ENCODE results near the gene ZNF827.

DNA sequence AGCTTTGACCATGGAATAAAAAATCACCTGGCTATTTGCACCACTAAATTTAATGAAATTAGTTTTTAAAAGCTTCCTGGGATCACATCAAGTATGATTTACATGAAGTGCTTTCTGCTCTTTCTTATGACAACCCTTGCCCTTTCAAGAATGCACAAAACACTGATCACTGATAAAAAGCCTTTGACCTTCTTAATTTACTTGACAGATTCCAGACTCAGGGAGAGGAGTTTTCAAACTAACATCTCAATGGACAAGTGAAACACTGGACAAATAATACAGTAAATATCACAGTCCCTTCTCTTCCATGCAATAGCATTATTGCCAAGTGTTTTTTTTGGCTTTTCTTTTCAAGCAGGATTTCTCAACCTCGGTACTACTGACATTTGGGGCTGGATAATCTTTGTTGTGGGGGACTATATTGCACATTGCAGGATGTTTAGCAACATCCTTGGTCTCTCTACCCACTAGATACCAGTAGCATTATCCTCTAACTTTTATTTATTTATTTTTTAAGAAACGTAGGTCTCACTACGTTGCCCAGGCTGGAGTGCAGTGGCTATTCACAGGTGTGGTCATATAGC is 86.3 kb downstream of the ZNF827 start:
- TF ChIP-seq, protein P1, sequence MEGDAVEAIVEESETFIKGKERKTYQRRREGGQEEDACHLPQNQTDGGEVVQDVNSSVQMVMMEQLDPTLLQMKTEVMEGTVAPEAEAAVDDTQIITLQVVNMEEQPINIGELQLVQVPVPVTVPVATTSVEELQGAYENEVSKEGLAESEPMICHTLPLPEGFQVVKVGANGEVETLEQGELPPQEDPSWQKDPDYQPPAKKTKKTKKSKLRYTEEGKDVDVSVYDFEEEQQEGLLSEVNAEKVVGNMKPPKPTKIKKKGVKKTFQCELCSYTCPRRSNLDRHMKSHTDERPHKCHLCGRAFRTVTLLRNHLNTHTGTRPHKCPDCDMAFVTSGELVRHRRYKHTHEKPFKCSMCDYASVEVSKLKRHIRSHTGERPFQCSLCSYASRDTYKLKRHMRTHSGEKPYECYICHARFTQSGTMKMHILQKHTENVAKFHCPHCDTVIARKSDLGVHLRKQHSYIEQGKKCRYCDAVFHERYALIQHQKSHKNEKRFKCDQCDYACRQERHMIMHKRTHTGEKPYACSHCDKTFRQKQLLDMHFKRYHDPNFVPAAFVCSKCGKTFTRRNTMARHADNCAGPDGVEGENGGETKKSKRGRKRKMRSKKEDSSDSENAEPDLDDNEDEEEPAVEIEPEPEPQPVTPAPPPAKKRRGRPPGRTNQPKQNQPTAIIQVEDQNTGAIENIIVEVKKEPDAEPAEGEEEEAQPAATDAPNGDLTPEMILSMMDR (IDR thresholded peaks at IDR 0.05), result no peak
- no peak for TF ChIP-seq SIN3A (IDR thresholded peaks at IDR 0.05; ENCODE audit: borderline replicate concordance, insufficient read depth, low read depth, low read length)
- no peak for TF ChIP-seq POLR2AphosphoS5 (IDR thresholded peaks at IDR 0.05; ENCODE audit: low read depth, low read length)
- TF ChIP-seq, protein P2, sequence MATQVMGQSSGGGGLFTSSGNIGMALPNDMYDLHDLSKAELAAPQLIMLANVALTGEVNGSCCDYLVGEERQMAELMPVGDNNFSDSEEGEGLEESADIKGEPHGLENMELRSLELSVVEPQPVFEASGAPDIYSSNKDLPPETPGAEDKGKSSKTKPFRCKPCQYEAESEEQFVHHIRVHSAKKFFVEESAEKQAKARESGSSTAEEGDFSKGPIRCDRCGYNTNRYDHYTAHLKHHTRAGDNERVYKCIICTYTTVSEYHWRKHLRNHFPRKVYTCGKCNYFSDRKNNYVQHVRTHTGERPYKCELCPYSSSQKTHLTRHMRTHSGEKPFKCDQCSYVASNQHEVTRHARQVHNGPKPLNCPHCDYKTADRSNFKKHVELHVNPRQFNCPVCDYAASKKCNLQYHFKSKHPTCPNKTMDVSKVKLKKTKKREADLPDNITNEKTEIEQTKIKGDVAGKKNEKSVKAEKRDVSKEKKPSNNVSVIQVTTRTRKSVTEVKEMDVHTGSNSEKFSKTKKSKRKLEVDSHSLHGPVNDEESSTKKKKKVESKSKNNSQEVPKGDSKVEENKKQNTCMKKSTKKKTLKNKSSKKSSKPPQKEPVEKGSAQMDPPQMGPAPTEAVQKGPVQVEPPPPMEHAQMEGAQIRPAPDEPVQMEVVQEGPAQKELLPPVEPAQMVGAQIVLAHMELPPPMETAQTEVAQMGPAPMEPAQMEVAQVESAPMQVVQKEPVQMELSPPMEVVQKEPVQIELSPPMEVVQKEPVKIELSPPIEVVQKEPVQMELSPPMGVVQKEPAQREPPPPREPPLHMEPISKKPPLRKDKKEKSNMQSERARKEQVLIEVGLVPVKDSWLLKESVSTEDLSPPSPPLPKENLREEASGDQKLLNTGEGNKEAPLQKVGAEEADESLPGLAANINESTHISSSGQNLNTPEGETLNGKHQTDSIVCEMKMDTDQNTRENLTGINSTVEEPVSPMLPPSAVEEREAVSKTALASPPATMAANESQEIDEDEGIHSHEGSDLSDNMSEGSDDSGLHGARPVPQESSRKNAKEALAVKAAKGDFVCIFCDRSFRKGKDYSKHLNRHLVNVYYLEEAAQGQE (IDR thresholded peaks at IDR 0.05; ENCODE audit: insufficient read depth in 1 of 2, low read depth in 2 of 2, low read length in 1 of 2), result no peak
- TF ChIP-seq TCF7L2 (IDR thresholded peaks at IDR 0.05; ENCODE audit: low read depth, low read length), result no peak
